ENCODE measurements around the gene RMND5B.

GRCh38 chr5:178114325-178115135 is 16.3 kb upstream of the RMND5B start:
- TF ChIP-seq POLR2A (IDR thresholded peaks at IDR 0.05; ENCODE audit: borderline replicate concordance, extremely low read depth, insufficient read depth, insufficient read length) (no peak), CTCF (IDR thresholded peaks at IDR 0.05 in 2 of 3, conservative IDR thresholded peaks at IDR 0.05 in 1 of 3; ENCODE audit: borderline replicate concordance in 1 of 3, insufficient read depth in 1 of 3, low read depth in 2 of 3, low read length in 2 of 3) (no peak), MAX (IDR thresholded peaks at IDR 0.05) (no peak), EZH2phosphoT487 (IDR thresholded peaks at IDR 0.05; ENCODE audit: borderline replicate concordance) (no peak), POLR2AphosphoS5 (IDR thresholded peaks at IDR 0.05; ENCODE audit: low read depth, low read length) (no peak)

Measured in HCT116 (cell line).